ENCODE data around the gene FBXW5. TPM values are rescaled to one million over a fixed set of nuclear protein-coding genes. Genes with fewer than 3 reads are reported as not detected.

Gene FBXW5
- total RNA-seq, 2 donors from 2014 or later: 199 to 304 TPM

GRCh38 chr9:136977223-136977622, 32.7 kb upstream of the FBXW5 start, which contains the start of gene PTGDS:
TSS of gene PTGDS (plus strand) at chr9:136977504. CDS start at chr9:136977579, 75 bp downstream.
- WGBS: 82% methylated on average over 9 of the region's 10 CpGs
- H3K27me3 ChIP-seq (replicated peaks; ENCODE audit: insufficient read depth): no peaks in the 10 kb centered on the region
- intact Hi-C loops (cut with DNase I): no loop called here
- H3K27ac ChIP-seq: peak within 1 kb of the TSS; percentile 60 to 61
- H3K4me1 ChIP-seq (replicated peaks): no peaks in the 10 kb centered on the region
- H3K4me3 ChIP-seq: peak within 1 kb of the TSS; percentile 25 to 41
- H3K36me3 ChIP-seq: no peaks in the 10 kb centered on the region
- TF ChIP-seq POLR2A (IDR thresholded peaks at IDR 0.05) (no peak), POLR2AphosphoS5 (IDR thresholded peaks at IDR 0.05) (peak; percentile 19)
- DNase-seq (ENCODE audit: low spot score): no peak
- H3K9me3 ChIP-seq: no peaks in the 10 kb centered on the region

- DNase-seq (ENCODE audit: low spot score): no peak
- no peaks in the 10 kb centered on the region for H3K4me1 ChIP-seq (replicated peaks)
- intact Hi-C loops (cut with DNase I): no loop called here
- H3K27ac ChIP-seq: no peak overlapping the region
- no peaks in the 10 kb centered on the region for H3K9me3 ChIP-seq
- H3K4me3 ChIP-seq: no peak overlapping the region
- WGBS: 54% methylated on average over 13 of the region's 14 CpGs
- TF ChIP-seq CTCF (IDR thresholded peaks at IDR 0.05) (no peak), POLR2A (IDR thresholded peaks at IDR 0.05) (no peak)
- no peaks in the 10 kb centered on the region for H3K36me3 ChIP-seq
- H3K27me3 ChIP-seq (replicated peaks; ENCODE audit: insufficient read depth): no peaks in the 10 kb centered on the region
Measured at GRCh38 chr9:136975644-136976043, 31.1 kb upstream of the FBXW5 start.

- H3K27ac ChIP-seq: no peak overlapping the region
- intact Hi-C loops (cut with DNase I): no loop called here
- no peaks in the 10 kb centered on the region for H3K27me3 ChIP-seq (replicated peaks; ENCODE audit: insufficient read depth)
- no peak for DNase-seq (ENCODE audit: low spot score)
- H3K4me1 ChIP-seq (replicated peaks): no peaks in the 10 kb centered on the region
- TF ChIP-seq POLR2AphosphoS5 (IDR thresholded peaks at IDR 0.05) (no peak), POLR2A (IDR thresholded peaks at IDR 0.05) (no peak), CTCF (IDR thresholded peaks at IDR 0.05) (no peak)
- H3K9me3 ChIP-seq: no peaks in the 10 kb centered on the region
- 83% methylated on average over 14 of the region's 15 CpGs for WGBS
- H3K4me3 ChIP-seq: no peak overlapping the region
- H3K36me3 ChIP-seq: no peaks in the 10 kb centered on the region
Measured at GRCh38 chr9:136974817-136975535, 30.4 kb upstream of the FBXW5 start.

- no peak for DNase-seq (ENCODE audit: low spot score)
- WGBS: 91% methylated on average over 28 of the region's 29 CpGs
- Histone ChIP-seq H3K4me3 (no peak overlapping the region), H3K27me3 (replicated peaks; ENCODE audit: insufficient read depth) (no peaks in the 10 kb centered on the region), H3K36me3 (no peaks in the 10 kb centered on the region), H3K4me1 (replicated peaks) (no peaks in the 10 kb centered on the region), H3K9me3 (no peaks in the 10 kb centered on the region), H3K27ac (no peak overlapping the region)
- TF ChIP-seq CTCF (IDR thresholded peaks at IDR 0.05): no peak
- TF ChIP-seq POLR2A (IDR thresholded peaks at IDR 0.05): no peak
- no peak for TF ChIP-seq POLR2AphosphoS5 (IDR thresholded peaks at IDR 0.05)
- intact Hi-C loops (cut with DNase I): no loop called here
Measured at GRCh38 chr9:136973618-136974617, 29.4 kb upstream of the FBXW5 start.

- Histone ChIP-seq H3K9me3 (no peaks in the 10 kb centered on the region), H3K4me1 (replicated peaks) (no peaks in the 10 kb centered on the region), H3K36me3 (no peaks in the 10 kb centered on the region), H3K27ac (no peak overlapping the region), H3K4me3 (no peak overlapping the region), H3K27me3 (replicated peaks; ENCODE audit: insufficient read depth) (no peaks in the 10 kb centered on the region)
- no peak for DNase-seq (ENCODE audit: low spot score)
- TF ChIP-seq CTCF (IDR thresholded peaks at IDR 0.05): no peak
- TF ChIP-seq POLR2A (IDR thresholded peaks at IDR 0.05): no peak
- no peak for TF ChIP-seq POLR2AphosphoS5 (IDR thresholded peaks at IDR 0.05)
- intact Hi-C loops (cut with DNase I): no loop called here
- WGBS: 50% methylated on average over 13 of the region's 13 CpGs
Measured at GRCh38 chr9:136972743-136973142, 28.2 kb upstream of the FBXW5 start.

All from prostate gland (tissue), 2 donors.